Measurements from ENCODE around the gene HAGHL.

DNA sequence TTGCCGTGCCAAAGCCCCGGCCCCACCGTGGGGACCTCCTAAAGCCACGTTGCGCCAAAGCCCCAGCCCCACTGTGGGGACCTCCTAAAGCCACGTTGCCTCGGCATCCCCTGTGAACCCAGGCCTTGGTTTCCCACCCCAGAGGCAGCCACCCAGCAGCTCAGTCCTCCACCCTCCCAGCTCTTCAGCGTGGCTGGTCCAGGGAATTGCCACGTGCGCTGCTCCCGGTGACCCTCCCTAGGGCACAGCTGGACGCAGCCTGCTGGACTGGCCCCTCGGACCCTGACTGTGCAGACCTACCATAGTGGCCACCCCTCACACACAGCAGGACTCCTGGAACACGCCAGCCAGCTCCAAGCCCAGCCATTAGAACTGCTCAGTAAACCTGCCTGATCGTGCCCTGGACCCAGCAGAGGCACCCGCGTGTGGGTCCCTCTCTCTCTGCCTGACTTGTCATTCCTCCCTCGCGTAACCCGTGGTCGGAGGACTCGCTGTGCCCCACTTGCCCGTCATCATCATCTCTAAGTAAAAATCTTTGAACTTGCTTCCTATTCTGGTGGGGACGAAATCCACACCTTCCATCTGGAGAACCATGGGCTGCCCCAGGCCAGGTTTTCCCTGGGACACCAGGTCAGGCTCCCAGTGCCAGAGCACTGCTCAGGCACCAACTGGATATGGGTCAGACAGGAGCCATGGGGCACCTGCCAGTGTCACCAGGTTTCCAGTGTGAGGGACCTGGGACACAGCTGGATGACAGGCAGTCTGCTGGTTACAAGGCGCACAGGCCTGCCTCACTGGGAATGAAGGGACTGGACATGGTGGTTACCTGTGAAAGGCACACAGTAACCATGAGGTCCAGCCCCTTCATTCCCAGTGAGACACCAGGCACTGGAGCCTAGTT is 8.3 kb downstream of the HAGHL start:
- no peak for TF ChIP-seq POLR2A (IDR thresholded peaks at IDR 0.05)
- TF ChIP-seq, protein P1, sequence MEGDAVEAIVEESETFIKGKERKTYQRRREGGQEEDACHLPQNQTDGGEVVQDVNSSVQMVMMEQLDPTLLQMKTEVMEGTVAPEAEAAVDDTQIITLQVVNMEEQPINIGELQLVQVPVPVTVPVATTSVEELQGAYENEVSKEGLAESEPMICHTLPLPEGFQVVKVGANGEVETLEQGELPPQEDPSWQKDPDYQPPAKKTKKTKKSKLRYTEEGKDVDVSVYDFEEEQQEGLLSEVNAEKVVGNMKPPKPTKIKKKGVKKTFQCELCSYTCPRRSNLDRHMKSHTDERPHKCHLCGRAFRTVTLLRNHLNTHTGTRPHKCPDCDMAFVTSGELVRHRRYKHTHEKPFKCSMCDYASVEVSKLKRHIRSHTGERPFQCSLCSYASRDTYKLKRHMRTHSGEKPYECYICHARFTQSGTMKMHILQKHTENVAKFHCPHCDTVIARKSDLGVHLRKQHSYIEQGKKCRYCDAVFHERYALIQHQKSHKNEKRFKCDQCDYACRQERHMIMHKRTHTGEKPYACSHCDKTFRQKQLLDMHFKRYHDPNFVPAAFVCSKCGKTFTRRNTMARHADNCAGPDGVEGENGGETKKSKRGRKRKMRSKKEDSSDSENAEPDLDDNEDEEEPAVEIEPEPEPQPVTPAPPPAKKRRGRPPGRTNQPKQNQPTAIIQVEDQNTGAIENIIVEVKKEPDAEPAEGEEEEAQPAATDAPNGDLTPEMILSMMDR (IDR thresholded peaks at IDR 0.05) = no peak
- no peak for TF ChIP-seq EP300 (IDR thresholded peaks at IDR 0.05)
